Fibroblast of lung (primary cell): Measurements from ENCODE around the gene SIX1.

Source experiments
- CTCF ChIP-seq, 2 donors: IDR thresholded peaks in 1 of 2; conservative IDR thresholded peaks in 1 of 2; 1 replicate in 1 of 2; 2 replicates in 1 of 2; pipeline ENCODE4 v1.5.1; 2011 to 2012; ENCODE audit warnings: low read length in 2 of 2, control low read depth in 1 of 2, inconsistent platforms in 1 of 2, low read depth in 1 of 2, mild to moderate bottlenecking in 1 of 2
- EZH2 ChIP-seq: IDR thresholded peaks from 2 replicates; pipeline ENCODE4 v1.5.1; 2012; ENCODE audit warnings: low read length, control low read depth, mild to moderate bottlenecking; ENCODE audit errors: missing control alignments

DNA sequence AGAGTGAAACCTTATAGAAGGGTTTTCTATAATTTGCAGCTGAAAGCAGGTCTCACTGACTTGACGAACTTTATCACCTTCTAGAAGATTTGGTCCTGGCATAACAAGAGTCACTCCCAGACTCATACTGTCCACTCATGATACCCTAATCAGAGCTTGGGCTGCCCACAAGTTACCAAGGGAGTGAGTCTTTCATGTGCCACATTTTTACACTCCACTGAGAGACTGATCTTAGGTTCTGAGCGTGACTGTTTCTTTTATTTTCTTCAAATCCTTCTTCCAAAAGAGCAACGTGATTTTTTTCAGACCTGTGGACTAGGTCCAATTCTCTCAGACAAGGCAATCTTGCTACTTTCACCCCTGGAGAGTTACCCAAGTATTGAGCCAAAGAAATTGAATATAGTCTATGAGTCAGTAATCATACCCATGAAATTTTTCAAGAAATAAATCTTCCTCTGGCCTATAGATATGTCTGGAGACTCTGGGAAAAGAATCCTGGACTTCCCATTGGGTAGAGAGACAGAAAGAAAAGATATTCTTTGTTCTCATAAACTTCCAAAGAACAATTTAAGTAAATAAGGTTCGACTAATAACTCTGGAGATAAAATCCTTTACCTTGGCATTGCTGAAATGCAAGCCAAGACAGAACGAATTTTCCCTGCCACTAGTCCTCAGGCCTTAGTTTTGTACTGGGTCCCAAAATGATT, 26.9 kb downstream of the SIX1 start:
- no peak for TF ChIP-seq EZH2
- TF ChIP-seq CTCF (conservative IDR thresholded peaks at IDR 0.05 in 1 of 2, IDR thresholded peaks at IDR 0.05 in 1 of 2; ENCODE audit: low read depth in 1 of 2, low read length in 2 of 2) = no peak
